Left hindlimb (tissue), 1 donor: ENCODE results near the gene ICAM2.

Source experiments
- DNase-seq: peaks from one replicate; pipeline ENCODE4 v3.0.0-alpha.2; 2018

Gene ICAM2

GRCh38 chr17:64020056-64020766 lies at the start of gene ICAM2:
Gene ICAM2 (minus strand): TSS chr17:64020633. CDS start chr17:64006691, 13,942 bp downstream.
- DNase-seq = peak; percentile 34

- no peak for DNase-seq
Observed at GRCh38 chr17:64070213-64070612, 49.8 kb upstream of the ICAM2 start.

GRCh38 chr17:64069143-64069542 lies 48.7 kb upstream of the ICAM2 start:
- DNase-seq = no peak

GRCh38 chr17:64067657-64068056 lies 47.2 kb upstream of the ICAM2 start:
- DNase-seq = no peak

- no peak for DNase-seq
Observed at GRCh38 chr17:64066716-64067115, 46.3 kb upstream of the ICAM2 start.

GRCh38 chr17:64065161-64065560 lies 44.7 kb upstream of the ICAM2 start:
- DNase-seq = no peak

- DNase-seq = no peak
Observed at GRCh38 chr17:64064331-64064730, 43.9 kb upstream of the ICAM2 start.

GRCh38 chr17:64063766-64064224 lies 43.4 kb upstream of the ICAM2 start:
- peak; percentile 44 for DNase-seq

GRCh38 chr17:64063088-64063487 lies 42.7 kb upstream of the ICAM2 start:
- no peak for DNase-seq

GRCh38 chr17:64061178-64061898 lies 40.9 kb upstream of the ICAM2 start:
- no peak for DNase-seq

GRCh38 chr17:64060331-64060730 lies 39.9 kb upstream of the ICAM2 start:
- no peak for DNase-seq

GRCh38 chr17:64059756-64060155 lies 39.3 kb upstream of the ICAM2 start:
- no peak for DNase-seq

GRCh38 chr17:64058621-64059020 lies 38.2 kb upstream of the ICAM2 start:
- no peak for DNase-seq

- DNase-seq = no peak
Observed at GRCh38 chr17:64057701-64058263, 37.3 kb upstream of the ICAM2 start.

GRCh38 chr17:64056269-64057005 lies 36.0 kb upstream of the ICAM2 start:
- DNase-seq = no peak

- DNase-seq = no peak
Observed at GRCh38 chr17:64055183-64056142, 35.0 kb upstream of the ICAM2 start.

- no peak for DNase-seq
Observed at GRCh38 chr17:64054304-64054703, 33.9 kb upstream of the ICAM2 start.

- no peak for DNase-seq
Observed at GRCh38 chr17:64053101-64053500, 32.7 kb upstream of the ICAM2 start.

GRCh38 chr17:64051153-64051552 lies 30.7 kb upstream of the ICAM2 start:
- DNase-seq = no peak

- no peak for DNase-seq
Observed at GRCh38 chr17:64048805-64049204, 28.4 kb upstream of the ICAM2 start.

GRCh38 chr17:64045176-64045575 lies 24.7 kb upstream of the ICAM2 start:
- DNase-seq = no peak
